ENCODE data around the gene NUDT6. TPM values are rescaled to one million over a fixed set of nuclear protein-coding genes. Genes with fewer than 3 reads are reported as not detected.

Gene NUDT6, protein sequence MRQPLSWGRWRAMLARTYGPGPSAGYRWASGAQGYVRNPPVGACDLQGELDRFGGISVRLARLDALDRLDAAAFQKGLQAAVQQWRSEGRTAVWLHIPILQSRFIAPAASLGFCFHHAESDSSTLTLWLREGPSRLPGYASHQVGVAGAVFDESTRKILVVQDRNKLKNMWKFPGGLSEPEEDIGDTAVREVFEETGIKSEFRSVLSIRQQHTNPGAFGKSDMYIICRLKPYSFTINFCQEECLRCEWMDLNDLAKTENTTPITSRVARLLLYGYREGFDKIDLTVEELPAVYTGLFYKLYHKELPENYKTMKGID
- total RNA-seq = 1 to 10 TPM; 3.0 to 4.1 (median 3.0) TPM
- total RNA-seq (2013) = 4.8 TPM

DNA sequence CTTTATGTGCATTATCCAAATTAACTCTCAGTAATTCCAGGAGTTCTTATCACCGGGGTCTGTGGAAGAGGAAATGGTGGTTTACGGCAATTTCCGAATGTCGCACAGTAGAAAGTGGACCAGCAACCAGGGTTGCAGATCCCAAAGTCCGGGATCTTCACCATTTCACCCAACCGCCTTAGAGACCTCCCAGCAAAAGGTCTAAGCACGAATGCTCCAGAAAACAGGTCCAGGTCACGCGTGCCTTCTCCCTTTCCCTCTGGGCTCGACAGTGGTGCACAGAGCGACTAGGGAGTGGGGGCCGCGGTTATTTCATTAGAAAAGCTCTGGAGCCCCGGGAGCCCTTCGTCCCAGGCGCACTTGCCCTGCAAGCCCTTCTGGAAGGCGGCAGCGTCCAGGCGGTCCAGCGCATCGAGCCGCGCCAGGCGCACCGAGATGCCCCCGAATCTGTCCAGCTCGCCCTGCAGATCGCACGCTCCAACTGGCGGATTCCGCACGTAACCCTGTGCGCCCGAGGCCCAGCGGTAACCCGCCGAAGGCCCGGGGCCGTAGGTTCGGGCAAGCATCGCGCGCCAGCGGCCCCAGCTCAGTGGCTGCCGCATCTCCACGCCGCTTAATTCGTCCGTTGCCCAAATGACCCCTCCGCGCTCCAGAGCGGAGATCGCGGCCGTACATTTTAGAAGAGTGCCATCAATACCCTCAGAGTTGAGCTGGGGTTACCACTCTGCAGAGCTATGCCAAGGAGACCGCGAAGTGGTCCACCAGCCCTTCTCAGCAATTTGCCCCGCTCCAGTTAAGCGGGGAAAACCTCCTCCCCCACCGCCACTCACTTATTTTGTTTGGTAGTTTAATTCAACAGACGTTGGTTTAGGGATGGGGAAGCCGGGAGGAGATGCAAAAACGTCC lies at the start of gene NUDT6:
TSS of gene NUDT6 (minus strand) at position 627 of the 906 bp plus-strand sequence. CDS start at position 602, 25 bp downstream.
- no peaks in the 10 kb centered on the region for H3K36me3 Mint-ChIP-seq
- DNase-seq = peak; percentile 29 to 57
- H3K9me3 Mint-ChIP-seq = no peaks in the 10 kb centered on the region
- H3K27ac Mint-ChIP-seq = peak within 1 kb of the TSS; percentile 89 to 92
- Histone ChIP-seq H3K4me1 (ENCODE audit: control insufficient read depth, insufficient read depth, low read length) (peaks cover 4% of the 10 kb centered on the region), H3K4me3 (ENCODE audit: low read length) (peak within 1 kb of the TSS; percentile 84), H3K27me3 (ENCODE audit: control insufficient read depth, insufficient read depth, low read length) (no peaks in the 10 kb centered on the region), H3K9me3 (ENCODE audit: control insufficient read depth, insufficient read depth, low read length) (no peaks in the 10 kb centered on the region), H3K27ac (ENCODE audit: low read length) (peak within 1 kb of the TSS; percentile 65), H3K36me3 (ENCODE audit: control insufficient read depth, insufficient read depth, low read length) (no peaks in the 10 kb centered on the region)
- H3K27me3 Mint-ChIP-seq (ENCODE audit: low read depth in 2 of 2) = no peaks in the 10 kb centered on the region
- TF ChIP-seq, protein P1, sequence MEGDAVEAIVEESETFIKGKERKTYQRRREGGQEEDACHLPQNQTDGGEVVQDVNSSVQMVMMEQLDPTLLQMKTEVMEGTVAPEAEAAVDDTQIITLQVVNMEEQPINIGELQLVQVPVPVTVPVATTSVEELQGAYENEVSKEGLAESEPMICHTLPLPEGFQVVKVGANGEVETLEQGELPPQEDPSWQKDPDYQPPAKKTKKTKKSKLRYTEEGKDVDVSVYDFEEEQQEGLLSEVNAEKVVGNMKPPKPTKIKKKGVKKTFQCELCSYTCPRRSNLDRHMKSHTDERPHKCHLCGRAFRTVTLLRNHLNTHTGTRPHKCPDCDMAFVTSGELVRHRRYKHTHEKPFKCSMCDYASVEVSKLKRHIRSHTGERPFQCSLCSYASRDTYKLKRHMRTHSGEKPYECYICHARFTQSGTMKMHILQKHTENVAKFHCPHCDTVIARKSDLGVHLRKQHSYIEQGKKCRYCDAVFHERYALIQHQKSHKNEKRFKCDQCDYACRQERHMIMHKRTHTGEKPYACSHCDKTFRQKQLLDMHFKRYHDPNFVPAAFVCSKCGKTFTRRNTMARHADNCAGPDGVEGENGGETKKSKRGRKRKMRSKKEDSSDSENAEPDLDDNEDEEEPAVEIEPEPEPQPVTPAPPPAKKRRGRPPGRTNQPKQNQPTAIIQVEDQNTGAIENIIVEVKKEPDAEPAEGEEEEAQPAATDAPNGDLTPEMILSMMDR (IDR thresholded peaks at IDR 0.05) = no peak
- no peaks in the 10 kb centered on the region for H3K4me1 Mint-ChIP-seq
- peak; percentile 50 to 63 (median 61) for ATAC-seq
- H3K4me3 Mint-ChIP-seq = peak within 1 kb of the TSS; percentile 97
- intact Hi-C loops (cut with micrococcal nuclease) = loop anchor here (1.0 kb wide), 1 partner anchor 190 kb away; the partner anchor contains the start of gene BBS12
- under 1% methylated on average over 60 of the region's 63 CpGs for WGBS (ENCODE audit: insufficient coverage)

DNA sequence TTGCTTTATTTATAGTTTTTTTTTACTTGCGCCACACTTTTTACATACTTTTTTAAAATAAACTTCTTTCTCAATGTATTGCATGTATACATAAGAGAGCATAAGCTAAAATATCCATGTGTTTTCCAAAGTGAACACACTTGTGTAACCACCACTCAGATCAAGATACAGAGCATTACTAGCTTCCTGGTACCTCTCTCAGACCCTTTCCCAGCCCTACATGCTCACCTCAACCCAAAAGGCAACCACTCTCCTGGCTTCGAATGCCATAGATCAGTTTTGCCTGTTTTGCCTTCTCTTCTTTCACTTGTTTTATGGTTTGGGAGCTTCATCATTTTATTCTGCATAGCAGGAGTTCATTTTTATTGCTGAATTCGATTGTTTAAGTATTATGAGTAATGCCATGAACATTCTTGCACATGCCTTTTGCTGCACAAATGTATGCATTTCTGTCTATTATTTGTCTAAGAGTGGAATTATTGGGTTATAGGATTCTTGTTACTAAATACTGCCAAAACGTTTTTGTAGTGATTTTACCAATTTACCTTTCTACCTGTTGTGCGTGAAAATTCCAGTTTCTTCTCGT lies 45.9 kb upstream of the NUDT6 start:
- Mint-ChIP-seq H3K27me3 (ENCODE audit: low read depth in 2 of 2) (no peaks in the 10 kb centered on the region), H3K4me3 (no peak overlapping the region), H3K9me3 (no peaks in the 10 kb centered on the region), H3K4me1 (peaks cover 2% of the 10 kb centered on the region in 2 donors), H3K27ac (no peak overlapping the region), H3K36me3 (no peaks in the 10 kb centered on the region)
- no peak for ATAC-seq
- no peaks in the 10 kb centered on the region for H3K27me3 ChIP-seq (ENCODE audit: control insufficient read depth, insufficient read depth, low read length)
- intact Hi-C loops (cut with micrococcal nuclease) = no loop called here
- WGBS (ENCODE audit: insufficient coverage) = 75% methylated on average over 4 of the region's 6 CpGs
- H3K4me1 ChIP-seq (ENCODE audit: control insufficient read depth, insufficient read depth, low read length) = no peaks in the 10 kb centered on the region
- no peaks in the 10 kb centered on the region for H3K36me3 ChIP-seq (ENCODE audit: control insufficient read depth, insufficient read depth, low read length)
- H3K9me3 ChIP-seq (ENCODE audit: control insufficient read depth, insufficient read depth, low read length) = no peaks in the 10 kb centered on the region
- H3K4me3 ChIP-seq (ENCODE audit: low read length) = no peak overlapping the region
- no peak overlapping the region for H3K27ac ChIP-seq (ENCODE audit: low read length)
- no peak for DNase-seq
- TF ChIP-seq, protein P1 (IDR thresholded peaks at IDR 0.05) = no peak

DNA sequence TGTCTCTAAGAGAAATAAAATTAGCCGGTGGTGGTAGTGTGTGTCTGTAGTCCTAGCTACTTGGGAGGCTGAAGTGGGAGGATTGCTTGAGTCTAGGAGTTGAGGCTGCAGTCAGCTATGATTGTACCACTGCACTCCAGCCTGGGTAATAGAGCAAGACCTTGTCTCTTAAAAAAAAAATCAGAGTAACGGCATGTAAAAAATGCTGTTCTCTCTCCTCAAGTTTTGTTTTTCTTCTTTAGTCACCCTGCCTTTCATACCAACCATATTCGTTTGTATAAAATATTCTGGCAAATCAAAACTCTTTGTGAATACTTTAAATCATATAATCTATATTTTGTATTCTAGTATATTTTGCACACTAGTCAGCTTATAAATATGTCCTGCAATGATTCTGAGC lies 44.8 kb upstream of the NUDT6 start:
- H3K36me3 ChIP-seq (ENCODE audit: control insufficient read depth, insufficient read depth, low read length) = no peaks in the 10 kb centered on the region
- Mint-ChIP-seq H3K4me3 (no peak overlapping the region), H3K4me1 (peaks cover 12% of the 10 kb centered on the region in 2 donors), H3K9me3 (no peaks in the 10 kb centered on the region), H3K36me3 (no peaks in the 10 kb centered on the region), H3K27ac (no peak overlapping the region), H3K27me3 (ENCODE audit: low read depth in 2 of 2) (no peaks in the 10 kb centered on the region)
- WGBS (ENCODE audit: insufficient coverage) = 98% methylated on average over 2 of the region's 3 CpGs
- H3K27me3 ChIP-seq (ENCODE audit: control insufficient read depth, insufficient read depth, low read length) = no peaks in the 10 kb centered on the region
- no peak overlapping the region for H3K27ac ChIP-seq (ENCODE audit: low read length)
- intact Hi-C loops (cut with micrococcal nuclease) = no loop called here
- no peak for DNase-seq
- TF ChIP-seq, protein P1 (IDR thresholded peaks at IDR 0.05) = no peak
- no peaks in the 10 kb centered on the region for H3K9me3 ChIP-seq (ENCODE audit: control insufficient read depth, insufficient read depth, low read length)
- no peak overlapping the region for H3K4me3 ChIP-seq (ENCODE audit: low read length)
- no peak for ATAC-seq
- no peaks in the 10 kb centered on the region for H3K4me1 ChIP-seq (ENCODE audit: control insufficient read depth, insufficient read depth, low read length)
